Peyer's patch (tissue), 4 donors: Measurements from ENCODE around the gene TCAP.

Source experiments
- CTCF ChIP-seq, 6 experiments: fragments of 450-650 bp in 4 of 6; fragments of 200-600 bp in 2 of 6; sonication (generic) in 1 of 6; IDR thresholded peaks; one replicate each; pipeline ENCODE4 v1.5.1; 2017 to 2019; ENCODE audit warnings: antibody characterized with exemption in 6 of 6, mild to moderate bottlenecking in 3 of 6, moderate library complexity in 1 of 6
- POLR2A ChIP-seq, 2 donors: fragments of 450-650 bp; IDR thresholded peaks; one replicate each; pipeline ENCODE4 v1.5.1; 2017; ENCODE audit warnings: antibody characterized with exemption in 2 of 2, mild to moderate bottlenecking in 2 of 2, moderate library complexity in 2 of 2

GRCh38 chr17:39687101-39687545 is 22.0 kb downstream of the TCAP start:
- TF ChIP-seq CTCF (IDR thresholded peaks at IDR 0.05), result no peak
- TF ChIP-seq POLR2A (IDR thresholded peaks at IDR 0.05), result no peak
